Stimulated activated naive CD8-positive, alpha-beta T cell treated with anti-CD3 and anti-CD28 coated beads, Interleukin-15, Interleukin-2, amounts not matched to agents 100 U/mL and 50 U/mL, for 24 hours (primary cell): Measurements from ENCODE around the gene PBOV1.
"Not testable (repeated sequence)": the region's sequence is repeated elsewhere in the genome, so short reads cannot be mapped to it uniquely, and the experiment has no call there.

Source experiments
- ATAC-seq: fragments of 150-1000 bp; cut with Tn5 transposase; one replicate; pipeline ENCODE4 v1.10.0; 2021
- DNase-seq: peaks from one replicate; pipeline ENCODE4 v3.0.0; 2021

PBOV1 gene

DNA sequence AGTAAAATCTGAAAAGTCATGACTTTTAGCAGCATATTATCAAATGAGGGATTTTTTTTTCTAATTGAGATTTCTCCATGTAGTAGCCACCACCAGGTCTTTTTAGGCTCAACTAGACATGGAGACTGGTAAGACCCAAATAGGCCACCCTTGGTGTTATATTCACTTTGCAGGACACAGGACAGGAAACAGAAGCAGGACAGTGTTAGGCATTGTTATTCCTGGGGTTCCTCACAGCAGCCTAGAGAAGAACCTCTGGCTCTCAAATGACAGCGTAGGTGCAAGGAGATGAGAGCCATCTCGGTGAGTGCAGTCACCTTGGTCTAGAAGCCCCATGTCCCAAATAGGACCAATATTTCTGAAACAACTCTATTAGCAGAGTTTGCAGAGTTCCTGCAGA lies 19.2 kb upstream of the PBOV1 start:
- DNase-seq (no peak), ATAC-seq (no peak)

DNA sequence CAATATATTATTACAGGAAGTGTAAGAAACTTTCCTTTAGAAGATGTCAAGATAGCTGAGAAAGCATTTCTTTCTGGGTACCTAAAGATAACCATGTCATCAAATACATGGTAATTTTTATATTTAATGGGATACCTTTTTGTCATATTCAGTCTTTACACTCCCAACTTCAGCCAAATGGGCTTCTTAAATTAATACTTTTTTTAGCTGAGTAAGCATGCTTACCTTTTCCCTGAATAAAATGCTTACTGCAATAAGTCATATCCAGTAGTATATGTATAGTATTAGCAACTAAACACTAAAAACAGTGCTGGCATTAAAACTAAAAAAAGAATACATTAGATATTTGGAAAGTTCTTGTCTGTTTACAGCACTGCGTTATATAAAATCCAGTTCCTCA lies 17.4 kb upstream of the PBOV1 start:
- ATAC-seq (no peak), DNase-seq (no peak)

- DNase-seq (no peak), ATAC-seq (no peak)
Observed at GRCh38 chr6:138235205-138235604, 16.9 kb upstream of the PBOV1 start.

- DNase-seq: no peak
- ATAC-seq: no peak
Observed at GRCh38 chr6:138234363-138234762, 16.1 kb upstream of the PBOV1 start.

DNA sequence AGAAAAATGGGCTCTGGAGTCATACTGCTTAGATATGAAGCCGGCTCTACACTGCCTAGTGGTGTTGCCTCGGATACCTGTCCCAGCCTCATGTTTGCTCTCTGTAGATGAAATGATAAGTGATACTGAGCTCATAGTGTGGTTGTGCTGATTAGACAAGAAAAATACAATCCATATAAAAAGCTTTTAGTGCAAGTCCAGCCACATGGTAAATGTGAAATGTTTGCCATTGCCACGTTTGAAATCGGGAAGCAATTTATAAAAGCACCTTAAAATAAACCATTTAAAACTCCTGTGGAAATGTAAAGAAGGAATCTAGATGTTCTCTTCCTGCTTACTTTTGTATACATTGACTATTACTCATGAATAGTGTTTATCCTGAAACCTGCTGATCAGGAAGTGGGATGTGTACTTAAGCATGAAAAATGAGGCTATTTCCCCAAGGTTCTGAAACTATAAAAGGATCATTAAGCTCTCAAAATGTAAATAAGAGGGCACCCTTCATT lies 13.1 kb upstream of the PBOV1 start:
- ATAC-seq (no peak), DNase-seq (no peak)

- no peak for ATAC-seq
- no peak for DNase-seq
Observed at GRCh38 chr6:138230759-138231380, 12.6 kb upstream of the PBOV1 start.

- DNase-seq (no peak), ATAC-seq (no peak)
Observed at GRCh38 chr6:138230221-138230620, 11.9 kb upstream of the PBOV1 start.

DNA sequence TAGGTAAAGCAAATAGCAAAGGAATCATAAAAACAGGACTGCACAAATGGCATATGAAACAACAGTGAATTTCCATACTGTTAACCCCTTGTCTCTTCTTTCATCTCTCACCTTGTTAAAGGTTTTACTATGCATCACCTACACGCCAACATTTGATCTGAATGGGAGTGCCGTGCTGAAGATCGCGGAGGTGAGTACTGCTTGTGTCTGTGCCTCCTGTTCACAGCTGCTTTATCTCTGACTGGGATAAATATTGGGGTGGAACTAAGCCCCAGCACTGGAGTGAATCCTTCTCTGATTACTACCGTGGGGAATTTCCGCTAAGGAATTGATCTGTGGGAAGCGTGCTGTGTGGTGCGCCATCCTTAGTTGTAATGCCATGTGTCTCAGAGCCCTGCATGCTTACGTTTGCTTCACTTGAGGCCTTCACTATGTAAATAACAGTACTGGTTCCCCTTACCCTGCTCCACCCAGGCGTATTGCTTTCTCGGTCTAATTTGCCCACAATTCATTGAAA lies 11.4 kb upstream of the PBOV1 start:
- no peak for DNase-seq
- ATAC-seq: no peak

DNA sequence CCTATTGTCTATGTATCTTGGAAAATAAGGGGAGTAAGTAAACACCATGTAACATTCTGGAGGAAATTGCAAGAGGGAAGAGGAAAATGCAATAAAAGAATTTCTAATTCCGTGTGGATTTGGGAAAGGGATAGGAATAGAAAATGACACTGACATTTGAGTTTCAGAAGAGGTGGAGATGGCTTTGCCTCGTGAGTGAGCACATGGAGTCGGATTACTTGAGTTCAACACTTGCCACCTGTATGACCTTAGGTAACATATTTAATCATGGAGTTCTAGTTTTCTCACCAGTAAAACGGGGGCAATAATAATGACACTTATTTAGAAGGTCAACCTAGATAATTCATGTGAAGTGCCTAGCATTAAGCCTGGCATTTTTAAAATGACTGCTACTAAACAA lies 10.8 kb upstream of the PBOV1 start:
- no peak for ATAC-seq
- no peak for DNase-seq

GRCh38 chr6:138227316-138227781 lies 9.1 kb upstream of the PBOV1 start:
- no peak for DNase-seq
- ATAC-seq: no peak

DNA sequence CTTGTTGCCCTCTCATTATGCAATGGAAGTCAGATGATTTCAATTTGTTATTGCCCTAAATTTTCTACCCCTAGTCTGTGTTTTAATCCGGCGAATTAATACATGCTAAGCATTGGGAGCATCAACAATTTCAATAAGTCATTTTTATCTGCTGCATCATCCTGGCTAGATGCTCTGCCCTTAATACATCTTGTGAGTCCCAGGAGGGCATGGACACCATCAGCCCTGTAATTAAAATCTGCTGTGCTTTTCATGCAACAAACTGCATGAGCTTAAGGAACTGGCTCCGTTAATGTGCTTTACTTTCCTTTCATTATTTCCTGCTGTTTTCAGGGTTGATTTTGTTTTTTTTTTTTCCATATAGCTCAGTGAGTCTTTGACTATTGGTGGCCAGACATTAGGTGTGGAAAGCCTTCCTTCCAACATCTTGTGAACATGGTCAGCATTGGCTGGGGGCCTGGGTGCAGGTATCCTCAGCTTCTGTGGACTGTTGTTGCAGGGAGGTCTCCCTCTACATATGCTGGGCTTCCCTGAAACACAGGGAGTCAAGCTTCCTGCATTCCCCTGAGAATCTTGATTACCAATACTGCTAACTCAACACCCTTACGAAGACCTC lies 8.5 kb upstream of the PBOV1 start:
- no peak for DNase-seq

GRCh38 chr6:138225953-138226352 lies 7.7 kb upstream of the PBOV1 start:
- no peak for DNase-seq
- ATAC-seq: no peak

More for the DNA sequence above, 8.5 kb upstream of the PBOV1 start:
- no peak for ATAC-seq

GRCh38 chr6:138222901-138223546 lies 4.7 kb upstream of the PBOV1 start:
- DNase-seq (no peak), ATAC-seq (no peak)

DNA sequence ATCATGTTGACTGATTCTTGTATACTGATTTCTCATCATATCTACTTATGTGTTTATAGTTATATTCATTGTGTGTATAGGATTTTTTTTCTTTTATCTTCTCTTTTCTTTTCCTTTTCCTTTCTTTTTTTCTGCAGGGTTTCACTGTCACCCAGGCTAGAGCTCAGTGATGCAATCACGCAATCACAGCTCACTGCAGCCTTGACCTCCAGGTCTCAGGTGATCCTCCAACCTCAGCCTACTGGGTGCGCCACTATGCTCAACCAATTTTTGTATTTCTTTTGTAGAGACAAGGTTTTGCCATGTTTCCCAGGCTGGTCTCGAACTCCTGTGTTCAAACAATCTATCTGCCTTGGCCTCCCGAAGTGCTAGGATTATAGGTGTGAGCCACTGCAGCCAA lies 1.6 kb upstream of the PBOV1 start:
- DNase-seq (no peak), ATAC-seq (no peak)

DNA sequence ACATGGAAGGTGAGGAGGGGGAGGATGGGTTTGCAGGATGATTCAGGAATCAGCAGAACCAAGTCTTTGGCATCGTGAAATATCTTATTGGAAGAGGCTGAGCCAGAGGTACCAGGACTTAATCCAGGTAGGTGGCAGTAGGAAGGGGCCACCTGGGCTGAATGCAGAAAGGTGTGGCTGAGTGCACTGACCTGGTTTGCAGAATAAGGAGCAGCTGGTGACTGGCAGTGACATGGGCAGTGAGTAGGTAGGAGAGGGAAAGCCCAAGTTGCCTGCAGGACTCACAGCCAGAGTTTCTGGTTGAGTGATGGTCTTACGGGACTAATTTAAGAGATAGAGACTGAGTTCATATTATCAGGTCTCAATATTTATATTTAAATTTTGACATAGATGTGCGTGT lies 1.1 kb upstream of the PBOV1 start:
- ATAC-seq (no peak), DNase-seq (no peak)

DNA sequence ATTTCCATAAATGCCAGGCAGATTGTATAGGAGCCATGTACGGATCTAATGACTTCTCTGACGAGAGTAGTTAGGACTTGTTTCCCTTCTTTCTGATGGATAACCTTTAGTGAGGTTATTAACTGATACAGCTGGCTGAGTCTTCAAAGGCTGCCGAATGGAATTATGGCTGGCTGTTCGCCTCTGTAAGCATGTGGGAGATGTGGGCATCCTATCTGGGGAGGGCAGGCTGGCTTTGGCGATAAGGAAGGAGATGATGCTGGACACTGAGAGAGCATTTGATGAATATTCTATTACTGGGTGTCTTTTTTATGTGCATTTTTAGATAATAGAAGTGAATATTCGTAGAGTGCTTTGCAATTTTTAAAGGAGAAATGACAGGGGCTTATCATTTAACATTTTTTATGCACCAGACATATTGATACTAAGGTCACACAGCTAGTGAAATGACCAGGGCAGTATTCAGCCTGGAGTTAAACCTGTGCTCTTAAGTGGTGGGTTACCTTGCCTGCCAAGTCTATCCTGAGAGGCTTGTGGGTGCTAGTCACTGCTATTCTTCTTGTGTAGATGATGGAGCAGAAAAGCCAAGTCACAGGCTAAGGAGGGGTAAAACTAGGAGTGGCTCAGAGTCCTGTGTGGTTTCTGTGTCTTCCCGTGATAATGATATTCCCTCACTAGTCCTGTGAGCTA lies 3.1 kb downstream of the PBOV1 start:
- no peak for DNase-seq
- ATAC-seq: no peak

- not testable (repeated sequence) for ATAC-seq, DNase-seq
Observed at GRCh38 chr6:138212530-138212929, 5.8 kb downstream of the PBOV1 start.

- DNase-seq (no peak), ATAC-seq (no peak)
Observed at GRCh38 chr6:138211601-138212000, 6.7 kb downstream of the PBOV1 start.

- ATAC-seq (no peak), DNase-seq (no peak)
Observed at GRCh38 chr6:138211048-138211581, 7.2 kb downstream of the PBOV1 start.

DNA sequence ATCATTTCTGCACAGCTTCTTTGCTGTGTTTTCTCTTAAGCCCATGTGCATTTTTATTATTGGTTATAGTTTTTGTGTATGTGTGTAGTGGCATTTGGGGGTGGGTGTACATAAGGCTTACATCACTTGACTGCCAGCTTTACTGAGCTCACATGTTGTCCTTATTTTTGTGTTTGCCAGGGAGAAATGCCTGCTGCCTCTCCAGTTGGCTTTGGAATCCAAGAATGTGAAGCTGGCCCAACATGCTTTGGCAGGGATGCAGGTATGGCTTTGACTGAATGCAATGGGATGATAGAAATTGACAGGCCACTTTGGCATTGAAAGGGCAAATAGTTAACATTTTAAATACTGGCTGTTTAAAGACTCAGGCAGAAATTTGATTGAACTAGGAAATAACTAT lies 11.4 kb downstream of the PBOV1 start:
- ATAC-seq (no peak), DNase-seq (no peak)

GRCh38 chr6:138205437-138206094 lies 12.7 kb downstream of the PBOV1 start:
- DNase-seq (no peak), ATAC-seq (no peak)
